ENCODE results near the gene CTNNA3. TPM values are rescaled to one million over a fixed set of nuclear protein-coding genes. Genes with fewer than 3 reads are reported as not detected.
A peak's percentile ranks its signal among the peaks of the same experiment; 100 is the strongest.
"Not testable (repeated sequence)": the region's sequence is repeated elsewhere in the genome, so short reads cannot be mapped to it uniquely, and the experiment has no call there.

The CTNNA3 gene
- total RNA-seq, 1 experiment from 2014 or later = 0.02 TPM

DNA sequence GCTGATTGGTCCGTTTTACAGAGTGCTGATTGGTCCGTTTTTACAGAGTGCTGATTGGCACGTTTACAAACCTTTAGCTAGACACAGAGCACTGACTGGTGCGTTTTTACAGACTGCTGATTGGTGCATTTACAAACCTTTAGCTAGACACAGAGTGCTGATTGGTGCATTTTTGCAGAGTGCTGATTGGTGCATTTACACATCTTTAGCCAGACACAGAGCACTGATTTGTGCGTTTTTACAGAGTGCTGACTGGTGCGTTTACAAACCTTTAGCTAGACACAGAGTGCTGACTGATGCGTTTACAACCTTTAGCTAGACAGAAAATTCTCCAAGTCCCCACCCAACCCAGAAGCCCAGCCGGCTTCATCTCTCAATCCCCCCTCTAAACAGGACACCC lies 11.9 kb downstream of the CTNNA3 start:
- CTCF ChIA-PET = interaction anchor here (0.7 to 2.9 kb wide), 2 partner anchors 12 to 32 kb away, joined by 4 to 24 read pairs; partner anchors contain the start of gene CTNNA3
- BruUV-seq (replicated peaks); H3K27ac Mint-ChIP-seq (ENCODE audit: low read depth, unreplicated experiment); H3K4me1 Mint-ChIP-seq (ENCODE audit: insufficient read depth, unreplicated experiment); H3K4me3 Mint-ChIP-seq (ENCODE audit: unreplicated experiment); intact Hi-C loops (cut with micrococcal nuclease); H3K36me3 Mint-ChIP-seq (ENCODE audit: insufficient read depth, unreplicated experiment): not testable (repeated sequence)
- Mint-ChIP-seq H3K27me3 (ENCODE audit: insufficient read depth, unreplicated experiment) (peaks cover 20% of the 10 kb centered on the region), H3K9me3 (ENCODE audit: unreplicated experiment) (peaks cover 17% of the 10 kb centered on the region)
- POLR2A ChIA-PET = interaction anchor here (0.6 to 0.9 kb wide), 2 partner anchors 13 to 711 kb away, joined by 3 read pairs; no protein-coding TSS in a partner anchor
- peak; percentile 18 for DNase-seq (ENCODE audit: unreplicated experiment)

DNA sequence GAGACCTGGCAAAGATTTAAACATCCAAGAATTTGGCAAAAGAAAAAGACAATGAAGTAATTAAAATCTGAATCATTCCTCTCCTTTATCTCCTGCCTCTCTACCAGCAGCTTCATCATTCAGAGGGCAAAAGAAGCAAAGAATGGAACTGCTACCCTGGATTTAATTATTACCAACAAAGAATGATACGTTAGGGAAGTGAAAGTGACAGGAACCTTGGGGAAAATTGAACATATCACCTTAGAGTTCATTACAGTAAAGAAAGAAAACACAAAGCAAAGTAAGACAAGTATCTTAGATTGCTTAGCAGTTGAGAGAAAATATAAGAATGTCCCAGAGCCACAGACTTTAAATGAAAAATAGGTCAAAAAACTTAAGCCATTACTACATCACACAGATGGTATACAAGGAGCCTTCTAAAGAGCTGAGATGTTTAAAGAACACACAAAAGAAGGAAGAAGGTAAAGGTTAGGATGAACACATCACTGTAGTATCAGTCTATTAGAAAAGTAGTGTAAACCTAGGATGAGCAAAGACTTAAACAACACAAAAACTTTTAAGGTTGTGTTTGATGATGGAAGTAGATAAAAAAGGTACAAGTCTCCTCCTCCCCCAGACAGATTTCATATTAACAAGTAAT lies 17.5 kb downstream of the CTNNA3 start:
- H3K27ac Mint-ChIP-seq (ENCODE audit: low read depth, unreplicated experiment) = no peak overlapping the region
- TF ChIP-seq, protein P1, sequence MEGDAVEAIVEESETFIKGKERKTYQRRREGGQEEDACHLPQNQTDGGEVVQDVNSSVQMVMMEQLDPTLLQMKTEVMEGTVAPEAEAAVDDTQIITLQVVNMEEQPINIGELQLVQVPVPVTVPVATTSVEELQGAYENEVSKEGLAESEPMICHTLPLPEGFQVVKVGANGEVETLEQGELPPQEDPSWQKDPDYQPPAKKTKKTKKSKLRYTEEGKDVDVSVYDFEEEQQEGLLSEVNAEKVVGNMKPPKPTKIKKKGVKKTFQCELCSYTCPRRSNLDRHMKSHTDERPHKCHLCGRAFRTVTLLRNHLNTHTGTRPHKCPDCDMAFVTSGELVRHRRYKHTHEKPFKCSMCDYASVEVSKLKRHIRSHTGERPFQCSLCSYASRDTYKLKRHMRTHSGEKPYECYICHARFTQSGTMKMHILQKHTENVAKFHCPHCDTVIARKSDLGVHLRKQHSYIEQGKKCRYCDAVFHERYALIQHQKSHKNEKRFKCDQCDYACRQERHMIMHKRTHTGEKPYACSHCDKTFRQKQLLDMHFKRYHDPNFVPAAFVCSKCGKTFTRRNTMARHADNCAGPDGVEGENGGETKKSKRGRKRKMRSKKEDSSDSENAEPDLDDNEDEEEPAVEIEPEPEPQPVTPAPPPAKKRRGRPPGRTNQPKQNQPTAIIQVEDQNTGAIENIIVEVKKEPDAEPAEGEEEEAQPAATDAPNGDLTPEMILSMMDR (IDR thresholded peaks at IDR 0.05; ENCODE audit: unreplicated experiment) = no peak
- H3K9me3 Mint-ChIP-seq (ENCODE audit: unreplicated experiment) = no peaks in the 10 kb centered on the region
- H3K36me3 Mint-ChIP-seq (ENCODE audit: insufficient read depth, unreplicated experiment) = no peaks in the 10 kb centered on the region
- DNase-seq (ENCODE audit: unreplicated experiment) = no peak
- intact Hi-C loops (cut with micrococcal nuclease) = no loop called here
- ChIA-PET CTCF (no interaction called here), POLR2A (no interaction called here)
- no TSS peak for BruUV-seq (replicated peaks)
- H3K4me1 Mint-ChIP-seq (ENCODE audit: insufficient read depth, unreplicated experiment) = no peaks in the 10 kb centered on the region
- no peak overlapping the region for H3K4me3 Mint-ChIP-seq (ENCODE audit: unreplicated experiment)
- peaks cover 59% of the 10 kb centered on the region for H3K27me3 Mint-ChIP-seq (ENCODE audit: insufficient read depth, unreplicated experiment)

DNA sequence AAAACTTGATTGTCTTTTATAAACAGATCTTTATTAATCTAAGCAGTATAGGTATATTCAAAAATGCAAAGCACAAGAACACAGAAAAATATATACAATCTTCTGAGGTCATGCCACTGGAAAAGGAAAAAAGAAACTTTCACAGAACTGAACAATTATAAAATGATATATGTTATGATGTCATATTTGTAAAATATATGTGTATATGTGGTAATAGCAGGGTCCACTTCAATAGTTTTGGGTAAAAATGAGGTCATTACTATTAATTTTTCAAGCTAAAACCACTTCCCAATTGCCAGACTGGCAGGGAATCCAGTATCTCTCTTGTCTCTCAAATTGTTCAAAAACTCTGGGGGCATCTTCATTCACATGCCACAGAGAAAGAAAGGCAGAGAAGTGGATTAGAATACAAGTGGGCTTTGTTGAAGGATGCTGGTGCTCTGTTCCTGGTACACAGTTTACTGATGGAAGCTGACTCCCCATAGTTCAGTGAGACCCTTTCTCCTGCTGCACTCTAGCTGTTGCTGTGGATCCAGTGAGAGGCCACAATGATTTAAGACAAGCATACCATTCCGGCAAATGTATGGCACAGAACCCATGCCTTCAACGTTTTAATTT lies 19.7 kb downstream of the CTNNA3 start:
- Mint-ChIP-seq H3K9me3 (ENCODE audit: unreplicated experiment) (no peaks in the 10 kb centered on the region), H3K36me3 (ENCODE audit: insufficient read depth, unreplicated experiment) (no peaks in the 10 kb centered on the region), H3K4me3 (ENCODE audit: unreplicated experiment) (no peak overlapping the region), H3K27ac (ENCODE audit: low read depth, unreplicated experiment) (no peak overlapping the region), H3K4me1 (ENCODE audit: insufficient read depth, unreplicated experiment) (no peaks in the 10 kb centered on the region), H3K27me3 (ENCODE audit: insufficient read depth, unreplicated experiment) (peaks cover 59% of the 10 kb centered on the region)
- intact Hi-C loops (cut with micrococcal nuclease) = no loop called here
- CTCF ChIA-PET = interaction anchor here (0.7 to 2.2 kb wide), 3 partner anchors 9 to 748 kb away, joined by 3 to 11 read pairs (median 3); no protein-coding TSS in a partner anchor
- TF ChIP-seq, protein P1 (IDR thresholded peaks at IDR 0.05; ENCODE audit: unreplicated experiment) = no peak
- POLR2A ChIA-PET = no interaction called here
- no TSS peak for BruUV-seq (replicated peaks)
- no peak for DNase-seq (ENCODE audit: unreplicated experiment)

DNA sequence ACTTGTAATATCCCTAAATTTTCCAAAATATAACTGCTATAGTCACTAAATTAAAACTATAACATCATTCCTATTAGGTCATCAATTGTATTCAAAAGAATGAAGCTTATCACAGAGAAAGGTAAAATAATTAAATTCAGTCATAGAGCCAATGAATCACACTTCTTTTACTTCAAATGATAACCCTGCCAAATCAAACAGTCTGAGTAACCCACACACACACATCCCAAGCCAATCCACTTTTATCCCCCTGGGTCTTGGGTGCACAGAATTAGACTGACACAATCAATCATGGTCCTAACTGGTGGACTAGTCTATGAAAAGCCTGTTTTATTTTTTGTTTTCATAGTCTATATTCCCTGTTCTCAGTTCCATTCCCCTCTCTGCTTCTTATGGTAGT lies 25.6 kb downstream of the CTNNA3 start:
- Mint-ChIP-seq H3K4me1 (ENCODE audit: insufficient read depth, unreplicated experiment) (no peaks in the 10 kb centered on the region), H3K27ac (ENCODE audit: low read depth, unreplicated experiment) (no peak overlapping the region), H3K4me3 (ENCODE audit: unreplicated experiment) (no peak overlapping the region), H3K9me3 (ENCODE audit: unreplicated experiment) (no peaks in the 10 kb centered on the region), H3K27me3 (ENCODE audit: insufficient read depth, unreplicated experiment) (peaks cover 5% of the 10 kb centered on the region), H3K36me3 (ENCODE audit: insufficient read depth, unreplicated experiment) (no peaks in the 10 kb centered on the region)
- TF ChIP-seq, protein P1 (IDR thresholded peaks at IDR 0.05; ENCODE audit: unreplicated experiment) = no peak
- no TSS peak for BruUV-seq (replicated peaks)
- intact Hi-C loops (cut with micrococcal nuclease) = no loop called here
- ChIA-PET POLR2A (no interaction called here), CTCF (interaction anchor here (0.8 to 1.1 kb wide), 2 partner anchors 109 to 119 kb away, joined by 3 to 4 read pairs; no protein-coding TSS in a partner anchor)
- DNase-seq (ENCODE audit: unreplicated experiment) = peak; percentile 28
